Smooth muscle cell (in vitro differentiated cells): ENCODE data around the gene ZNF133. TPM values are rescaled to one million over a fixed set of nuclear protein-coding genes. Genes with fewer than 3 reads are reported as not detected.

Source experiments
- DNase-seq: peaks from one replicate; lab custom pipeline; 2025; ENCODE audit not compliant: unreplicated experiment; lab: John Stamatoyannopoulos, UW
- H2AFZ ChIP-seq: fragments of 200-600 bp; sonication (generic); 2 replicates; pipeline ENCODE4 v1.6.0; 2016; ENCODE audit warnings: antibody characterized with exemption, low read depth, mild to moderate bottlenecking
- H3F3A ChIP-seq: fragments of 200-600 bp; sonication (generic); 2 replicates; pipeline ENCODE4 v1.6.0; 2017; ENCODE audit warnings: antibody characterized with exemption, low read depth
- H3K27ac ChIP-seq: fragments of 200-600 bp; sonication (generic); 2 replicates; pipeline ENCODE4 v1.5.1; 2016; ENCODE audit warnings: low read depth, mild to moderate bottlenecking
- H3K27me3 ChIP-seq: fragments of 200-600 bp; sonication (generic); 2 replicates; pipeline ENCODE4 v1.6.1; 2016; ENCODE audit warnings: low read depth, mild to moderate bottlenecking
- H3K36me3 ChIP-seq: fragments of 200-600 bp; sonication (generic); 2 replicates; pipeline ENCODE4 v1.5.1; 2016; ENCODE audit warnings: low read depth
- H3K4me1 ChIP-seq: fragments of 200-600 bp; sonication (generic); 2 replicates; pipeline ENCODE4 v1.5.1; 2016; ENCODE audit warnings: low read depth
- H3K4me2 ChIP-seq: fragments of 200-600 bp; sonication (generic); 2 replicates; pipeline ENCODE4 v1.6.0; 2016; ENCODE audit warnings: mild to moderate bottlenecking
- H3K4me3 ChIP-seq: fragments of 200-600 bp; sonication (generic); 2 replicates; pipeline ENCODE4 v1.5.1; 2016; ENCODE audit warnings: mild to moderate bottlenecking
- H3K79me2 ChIP-seq: fragments of 200-600 bp; sonication (generic); 2 replicates; pipeline ENCODE4 v1.6.0; 2016; ENCODE audit warnings: low read depth, mild to moderate bottlenecking
- H3K9ac ChIP-seq: fragments of 200-600 bp; sonication (generic); 2 replicates; pipeline ENCODE4 v1.6.0; 2016; ENCODE audit warnings: low read depth
- H3K9me3 ChIP-seq: fragments of 200-600 bp; sonication (generic); replicated peaks from 2 replicates; pipeline ENCODE4 v1.5.1; 2016; ENCODE audit warnings: low read depth
- H4K20me1 ChIP-seq: fragments of 200-600 bp; sonication (generic); 2 replicates; pipeline ENCODE4 v1.6.0; 2016; ENCODE audit warnings: low read depth
- CTCF ChIP-seq: fragments of 200-600 bp; sonication (generic); IDR thresholded peaks from 2 replicates; pipeline ENCODE4 v1.5.1; 2017; ENCODE audit warnings: borderline replicate concordance, mild to moderate bottlenecking, antibody characterized with exemption; ENCODE audit not compliant: insufficient read depth, poor library complexity, severe bottlenecking
- WGBS: methylation state at CpG from one replicate; pipeline ENCODE4 v1.1.7; 2016; ENCODE audit warnings: low lambda C conversion rate; 5-methylcytosine and 5-hydroxymethylcytosine counted together
- polyA plus RNA-seq: library from polyadenylated mRNA; unstranded; fragments of >200 nt; fragmentation: Nextera tagmentation; extraction: Ambion mirVana; gene quantifications from 2 replicates; pipeline ENCODE4 v1.2.1, GENCODE V29; 2016
- total RNA-seq: library from RNA; depleted of rRNA; stranded (reverse); fragments of >200 nt; gene quantifications from 2 replicates; pipeline ENCODE4 v1.2.3, GENCODE V29; 2014

The ZNF133 gene
- total and polyA plus RNA-seq, 2 experiments from 2014 or later: 12.5 to 22.4 TPM

GRCh38 chr20:18313411-18313810, 25.1 kb downstream of the ZNF133 start:
- no peak for TF ChIP-seq CTCF
- Histone ChIP-seq H3F3A (no peaks in the 10 kb centered on the region), H3K9me3 (no peaks in the 10 kb centered on the region), H4K20me1 (no peaks in the 10 kb centered on the region), H3K4me3 (no peak overlapping the region), H2AFZ (no peak overlapping the region), H3K27ac (no peak overlapping the region), H3K27me3 (no peaks in the 10 kb centered on the region), H3K4me1 (no peaks in the 10 kb centered on the region), H3K4me2 (no peak overlapping the region), H3K36me3 (peaks cover 6% of the 10 kb centered on the region), H3K9ac (no peak overlapping the region), H3K79me2 (no peaks in the 10 kb centered on the region)
- WGBS: 77% methylated on average over 1 of the region's 1 CpG
- no peak for DNase-seq

DNA sequence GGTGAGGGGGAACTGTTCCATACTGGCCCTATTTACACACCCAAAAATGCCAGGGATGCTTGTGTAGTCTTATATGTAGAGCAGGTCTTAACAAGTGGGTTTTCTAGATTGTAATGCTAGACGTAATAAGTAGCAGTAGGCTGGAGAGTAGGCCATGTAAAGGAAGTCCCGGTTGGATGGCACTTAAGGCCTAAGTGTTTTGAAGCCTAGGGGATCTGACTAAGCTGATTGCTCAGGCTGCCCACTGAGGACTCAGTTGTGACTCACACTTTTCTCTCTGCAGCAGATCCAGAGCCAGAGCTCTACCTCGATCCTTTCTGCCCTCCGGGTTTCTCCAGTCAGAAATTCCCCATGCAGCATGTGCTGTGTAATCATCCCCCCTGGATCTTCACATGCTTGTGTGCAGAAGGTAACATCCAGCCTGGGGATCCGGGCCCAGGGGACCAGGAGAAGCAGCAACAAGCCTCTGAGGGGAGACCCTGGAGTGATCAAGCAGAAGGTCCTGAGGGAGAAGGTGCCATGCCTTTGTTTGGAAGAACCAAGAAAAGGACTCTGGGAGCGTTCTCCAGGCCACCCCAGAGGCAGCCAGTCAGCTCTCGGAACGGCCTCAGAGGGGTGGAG, 26.6 kb downstream of the ZNF133 start:
- no peak overlapping the region for H2AFZ ChIP-seq
- 69% methylated on average over 8 of the region's 8 CpGs for WGBS

DNA sequence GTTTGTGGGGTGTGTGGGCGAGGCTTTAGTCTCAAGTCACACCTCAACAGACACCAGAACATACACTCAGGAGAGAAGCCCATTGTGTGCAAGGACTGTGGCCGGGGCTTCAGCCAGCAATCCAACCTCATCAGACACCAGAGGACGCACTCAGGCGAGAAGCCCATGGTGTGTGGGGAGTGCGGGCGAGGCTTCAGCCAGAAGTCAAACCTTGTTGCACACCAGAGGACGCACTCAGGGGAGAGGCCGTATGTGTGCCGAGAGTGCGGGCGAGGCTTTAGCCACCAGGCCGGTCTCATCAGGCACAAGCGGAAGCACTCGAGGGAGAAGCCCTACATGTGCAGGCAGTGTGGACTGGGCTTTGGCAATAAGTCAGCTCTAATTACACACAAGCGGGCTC, 27.8 kb downstream of the ZNF133 start:
- Histone ChIP-seq H3K27ac (no peak overlapping the region), H3K4me2 (no peak overlapping the region), H3K4me3 (no peak overlapping the region), H2AFZ (no peak overlapping the region), H3K27me3 (no peaks in the 10 kb centered on the region), H3K36me3 (peaks cover 6% of the 10 kb centered on the region), H3F3A (no peaks in the 10 kb centered on the region), H3K4me1 (no peaks in the 10 kb centered on the region), H3K9me3 (no peaks in the 10 kb centered on the region), H3K9ac (no peak overlapping the region), H4K20me1 (no peaks in the 10 kb centered on the region), H3K79me2 (no peaks in the 10 kb centered on the region)
- no peak for DNase-seq
- over 99% methylated on average over 15 of the region's 15 CpGs for WGBS
- no peak for TF ChIP-seq CTCF

More for the DNA sequence above, 26.6 kb downstream of the ZNF133 start:
- Histone ChIP-seq H3K79me2 (no peaks in the 10 kb centered on the region), H3K27ac (peak overlapping the region; percentile 57), H3K4me3 (no peak overlapping the region), H3K27me3 (no peaks in the 10 kb centered on the region), H3K4me2 (no peak overlapping the region), H3K9me3 (no peaks in the 10 kb centered on the region), H3K4me1 (no peaks in the 10 kb centered on the region), H3K36me3 (peaks cover 6% of the 10 kb centered on the region), H4K20me1 (no peaks in the 10 kb centered on the region), H3K9ac (no peak overlapping the region), H3F3A (no peaks in the 10 kb centered on the region)
- no peak for TF ChIP-seq CTCF
- DNase-seq: no peak

GRCh38 chr20:18321316-18321715, 33.0 kb downstream of the ZNF133 start:
- Histone ChIP-seq H3K9ac (no peak overlapping the region), H3K4me3 (no peak overlapping the region), H3K27ac (no peak overlapping the region), H3K79me2 (no peaks in the 10 kb centered on the region), H3K9me3 (no peaks in the 10 kb centered on the region), H3K4me2 (no peak overlapping the region), H3K27me3 (no peaks in the 10 kb centered on the region), H2AFZ (no peak overlapping the region), H3K36me3 (no peaks in the 10 kb centered on the region), H4K20me1 (no peaks in the 10 kb centered on the region), H3K4me1 (peaks cover 15% of the 10 kb centered on the region), H3F3A (peaks cover 8% of the 10 kb centered on the region)
- no peak for TF ChIP-seq CTCF
- no peak for DNase-seq
